ENCODE results near the gene ZBED5. TPM values are rescaled to one million over a fixed set of nuclear protein-coding genes. Genes with fewer than 3 reads are reported as not detected.
A peak's percentile ranks its signal among the peaks of the same experiment; 100 is the strongest.

Gene ZBED5
- total RNA-seq, 1 donor from 2014 or later: 83.4 TPM

DNA sequence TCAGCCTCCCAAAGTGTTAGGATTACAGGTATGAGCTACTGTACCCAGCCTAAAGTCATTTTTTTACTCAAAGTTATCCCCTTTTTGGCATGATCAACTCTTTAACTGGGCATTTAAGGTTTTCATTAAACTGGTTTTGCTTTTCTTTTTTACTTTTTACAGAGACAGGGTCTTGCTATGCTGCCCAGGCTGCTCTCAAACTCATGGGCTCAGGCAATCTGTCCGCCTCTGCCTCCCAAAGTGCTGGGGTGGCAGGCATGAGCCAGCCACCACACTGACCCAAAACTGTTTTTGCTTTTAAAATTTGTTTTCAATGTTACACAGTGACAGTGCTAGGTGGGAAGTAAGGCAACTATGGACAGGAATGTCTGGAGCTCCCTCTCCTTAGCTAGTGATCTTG lies 3.9 kb upstream of the ZBED5 start:
- H3K9me3 Mint-ChIP-seq (ENCODE audit: unreplicated experiment): peaks cover 12% of the 10 kb centered on the region
- no peaks in the 10 kb centered on the region for H3K36me3 Mint-ChIP-seq (ENCODE audit: unreplicated experiment)
- H3K27ac Mint-ChIP-seq (ENCODE audit: unreplicated experiment): no peak overlapping the region
- DNase-seq: no peak
- TF ChIP-seq CTCF (IDR thresholded peaks at IDR 0.05; ENCODE audit: partially characterized antibody, unreplicated experiment): no peak
- peaks cover 4% of the 10 kb centered on the region for H3K4me1 Mint-ChIP-seq (ENCODE audit: low read depth, unreplicated experiment)
- H3K4me3 Mint-ChIP-seq (ENCODE audit: unreplicated experiment): no peak overlapping the region
- H3K27me3 Mint-ChIP-seq (ENCODE audit: unreplicated experiment): peaks cover 8% of the 10 kb centered on the region

DNA sequence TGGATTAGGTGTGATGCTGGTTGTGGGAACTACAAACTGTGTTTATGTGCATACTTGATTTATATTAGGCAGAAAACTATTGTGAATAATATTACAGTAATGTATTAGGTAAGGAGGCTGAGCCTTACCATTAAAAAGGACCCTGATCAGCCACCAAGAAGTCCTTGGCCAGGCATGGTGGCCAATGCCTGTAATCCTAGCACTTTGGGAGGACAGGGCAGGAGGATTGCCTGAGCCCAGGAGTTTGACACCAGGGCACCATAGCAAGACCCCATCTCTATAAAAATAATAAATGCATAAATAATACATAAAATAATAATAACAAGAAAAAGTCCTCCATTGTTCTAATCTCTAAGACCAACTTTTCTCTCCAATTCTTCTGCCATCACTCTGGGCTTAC lies 3.2 kb upstream of the ZBED5 start:
- Mint-ChIP-seq H3K9me3 (ENCODE audit: unreplicated experiment) (peaks cover 12% of the 10 kb centered on the region), H3K4me1 (ENCODE audit: low read depth, unreplicated experiment) (peaks cover 5% of the 10 kb centered on the region), H3K27ac (ENCODE audit: unreplicated experiment) (peak overlapping the region; percentile 75), H3K36me3 (ENCODE audit: unreplicated experiment) (no peaks in the 10 kb centered on the region), H3K4me3 (ENCODE audit: unreplicated experiment) (no peak overlapping the region), H3K27me3 (ENCODE audit: unreplicated experiment) (peaks cover 8% of the 10 kb centered on the region)
- DNase-seq: no peak
- no peak for TF ChIP-seq CTCF (IDR thresholded peaks at IDR 0.05; ENCODE audit: partially characterized antibody, unreplicated experiment)

- peak overlapping the region; percentile 100 for H3K27ac Mint-ChIP-seq (ENCODE audit: unreplicated experiment)
- H3K27me3 Mint-ChIP-seq (ENCODE audit: unreplicated experiment): peaks cover 8% of the 10 kb centered on the region
- TF ChIP-seq CTCF (IDR thresholded peaks at IDR 0.05; ENCODE audit: partially characterized antibody, unreplicated experiment): no peak
- H3K36me3 Mint-ChIP-seq (ENCODE audit: unreplicated experiment): no peaks in the 10 kb centered on the region
- DNase-seq: peak; percentile 77
- peaks cover 12% of the 10 kb centered on the region for H3K9me3 Mint-ChIP-seq (ENCODE audit: unreplicated experiment)
- H3K4me1 Mint-ChIP-seq (ENCODE audit: low read depth, unreplicated experiment): peaks cover 9% of the 10 kb centered on the region
- H3K4me3 Mint-ChIP-seq (ENCODE audit: unreplicated experiment): peak overlapping the region; percentile 99
Observed at GRCh38 chr11:10858439-10859325, 829 bp upstream of the ZBED5 start.

DNA sequence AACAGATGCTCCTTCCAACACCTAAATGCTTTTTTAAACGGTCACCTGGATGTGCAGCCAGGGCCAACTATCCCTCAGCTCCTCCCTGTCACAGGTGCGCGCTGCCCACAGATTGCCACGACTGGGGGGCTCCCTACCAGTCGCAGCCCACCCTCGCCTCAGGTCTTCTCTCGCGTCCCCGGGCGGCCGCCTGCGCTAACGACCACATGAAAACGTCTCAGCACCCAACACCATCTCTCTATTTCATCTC lies 469 bp downstream of the ZBED5 start:
- no peaks in the 10 kb centered on the region for H3K36me3 Mint-ChIP-seq (ENCODE audit: unreplicated experiment)
- H3K27me3 Mint-ChIP-seq (ENCODE audit: unreplicated experiment): peaks cover 8% of the 10 kb centered on the region
- no peak for DNase-seq
- peak overlapping the region; percentile 99 for H3K4me3 Mint-ChIP-seq (ENCODE audit: unreplicated experiment)
- H3K4me1 Mint-ChIP-seq (ENCODE audit: low read depth, unreplicated experiment): peaks cover 9% of the 10 kb centered on the region
- H3K27ac Mint-ChIP-seq (ENCODE audit: unreplicated experiment): peak overlapping the region; percentile 100
- TF ChIP-seq CTCF (IDR thresholded peaks at IDR 0.05; ENCODE audit: partially characterized antibody, unreplicated experiment): no peak
- peaks cover 12% of the 10 kb centered on the region for H3K9me3 Mint-ChIP-seq (ENCODE audit: unreplicated experiment)

- H3K36me3 Mint-ChIP-seq (ENCODE audit: unreplicated experiment): no peaks in the 10 kb centered on the region
- peak overlapping the region; percentile 100 for H3K27ac Mint-ChIP-seq (ENCODE audit: unreplicated experiment)
- no peak for DNase-seq
Observed at GRCh38 chr11:10856689-10857458, 979 bp downstream of the ZBED5 start.

More at GRCh38 chr11:10856689-10857458, 979 bp downstream of the ZBED5 start:
- peak overlapping the region; percentile 99 for H3K4me3 Mint-ChIP-seq (ENCODE audit: unreplicated experiment)
- H3K27me3 Mint-ChIP-seq (ENCODE audit: unreplicated experiment): peaks cover 8% of the 10 kb centered on the region
- H3K9me3 Mint-ChIP-seq (ENCODE audit: unreplicated experiment): peaks cover 12% of the 10 kb centered on the region
- no peak for TF ChIP-seq CTCF (IDR thresholded peaks at IDR 0.05; ENCODE audit: partially characterized antibody, unreplicated experiment)
- peaks cover 9% of the 10 kb centered on the region for H3K4me1 Mint-ChIP-seq (ENCODE audit: low read depth, unreplicated experiment)
